Thoracic aorta (tissue), 2 donors: ENCODE measurements around the gene IDH3G. TPM values are rescaled to one million over a fixed set of nuclear protein-coding genes. Genes with fewer than 3 reads are reported as not detected.
"Not testable (repeated sequence)": the region's sequence is repeated elsewhere in the genome, so short reads cannot be mapped to it uniquely, and the experiment has no call there.

ENCODE experiments used
- ATAC-seq: fragments of 150-250 bp; one replicate; pipeline ENCODE4 v1.8.0; 2017; ENCODE audit warnings: low read depth; ENCODE audit not compliant: insufficient number of reproducible peaks, low FRiP score
- DNase-seq: peaks from one replicate; pipeline ENCODE4 v3.0.0-alpha.2; 2020; ENCODE audit warnings: low spot score
- H3K27ac ChIP-seq, 2 donors: fragments of 200-600 bp; sonication (generic); 1 replicate in 1 of 2; 2 replicates in 1 of 2; pipeline ENCODE4 v1.5.1; 2016; ENCODE audit warnings: mild to moderate bottlenecking in 2 of 2, moderate library complexity in 2 of 2
- H3K27me3 ChIP-seq: fragments of 200-600 bp; sonication (generic); replicated peaks from 2 replicates; pipeline ENCODE4 v1.6.0; 2016; ENCODE audit warnings: mild to moderate bottlenecking; ENCODE audit not compliant: insufficient read depth
- H3K36me3 ChIP-seq: fragments of 200-600 bp; sonication (generic); one replicate; pipeline ENCODE4 v1.5.1; 2016
- H3K4me1 ChIP-seq, 2 donors: fragments of 200-600 bp; sonication (generic); 1 replicate in 1 of 2; 2 replicates in 1 of 2; pipeline versions ENCODE4 v1.5.1 to v1.6.0; 2016; ENCODE audit warnings: low read depth in 2 of 2, mild to moderate bottlenecking in 1 of 2; ENCODE audit not compliant: control insufficient read depth in 1 of 2
- H3K4me3 ChIP-seq: fragments of 200-600 bp; sonication (generic); 2 replicates; pipeline ENCODE4 v1.5.1; 2016; ENCODE audit warnings: mild to moderate bottlenecking
- H3K9me3 ChIP-seq: fragments of 200-600 bp; sonication (generic); 2 replicates; pipeline ENCODE4 v1.5.1; 2016
- CTCF ChIP-seq: fragments of 200-600 bp; sonication (generic); IDR thresholded peaks from one replicate; pipeline ENCODE4 v1.5.1; 2019; ENCODE audit warnings: antibody characterized with exemption
- total RNA-seq, 2 donors: library from RNA; depleted of rRNA; stranded (reverse); fragments of >200 nt; gene quantifications; one replicate each; pipeline versions ENCODE4 v1.1.0 to v1.2.3, GENCODE V29; 2016

Gene IDH3G
- total RNA-seq, 2 donors from 2014 or later, result 70.9 to 91.9 TPM

- Histone ChIP-seq H3K4me1 (peaks cover 0 to 5% of the 10 kb centered on the region in 2 donors), H3K27me3 (no peaks in the 10 kb centered on the region), H3K4me3 (no peak overlapping the region), H3K27ac (no peak overlapping the region), H3K9me3 (no peaks in the 10 kb centered on the region), H3K36me3 (no peaks in the 10 kb centered on the region)
- no peak for DNase-seq
- no peak for TF ChIP-seq CTCF
- ATAC-seq, result no peak
These were observed 47.8 kb downstream of the IDH3G start for GRCh38 chrX:153746359-153746758.

- ATAC-seq, DNase-seq, H3K27me3 ChIP-seq, H3K4me3 ChIP-seq, H3K4me1 ChIP-seq, H3K9me3 ChIP-seq, H3K36me3 ChIP-seq: not testable (repeated sequence)
- H3K27ac ChIP-seq, result peak overlapping the region in 1 of 2 donors; percentile 88
These were observed 49.1 kb downstream of the IDH3G start for GRCh38 chrX:153745067-153745433.

GRCh38 chrX:153744210-153745066 is 49.7 kb downstream of the IDH3G start:
- Histone ChIP-seq H3K4me3 (peak overlapping the region; percentile 62), H3K9me3 (no peaks in the 10 kb centered on the region), H3K27me3 (no peaks in the 10 kb centered on the region), H3K4me1 (peaks cover 0 to 5% of the 10 kb centered on the region in 2 donors), H3K27ac (peak overlapping the region; percentile 84 to 88), H3K36me3 (peaks cover 3% of the 10 kb centered on the region)
- TF ChIP-seq CTCF, result no peak
- DNase-seq (no peak), ATAC-seq (no peak)

GRCh38 chrX:153743468-153744209 is 50.5 kb downstream of the IDH3G start:
- peak overlapping the region; percentile 62 for H3K4me3 ChIP-seq
- ATAC-seq, result not testable (repeated sequence)

GRCh38 chrX:153742796-153743467 is 51.2 kb downstream of the IDH3G start:
- H3K4me3 ChIP-seq, result peak overlapping the region; percentile 62
- H3K27ac ChIP-seq, result peak overlapping the region; percentile 50 to 88
- not testable (repeated sequence) for H3K4me1 ChIP-seq, H3K9me3 ChIP-seq, H3K27me3 ChIP-seq, H3K36me3 ChIP-seq, ATAC-seq, DNase-seq

More at GRCh38 chrX:153743468-153744209, 50.5 kb downstream of the IDH3G start:
- H3K27ac ChIP-seq, result peak overlapping the region; percentile 84 to 88
- not testable (repeated sequence) for H3K27me3 ChIP-seq, H3K4me1 ChIP-seq, DNase-seq, H3K36me3 ChIP-seq, H3K9me3 ChIP-seq

- not testable (repeated sequence) for H3K4me3 ChIP-seq, DNase-seq, H3K27me3 ChIP-seq, H3K36me3 ChIP-seq, ATAC-seq, H3K27ac ChIP-seq, H3K4me1 ChIP-seq, H3K9me3 ChIP-seq
These were observed 52.1 kb downstream of the IDH3G start for GRCh38 chrX:153742111-153742510.
